HepG2 (cell line): ENCODE measurements around the gene U2AF2. TPM values are rescaled to one million over a fixed set of nuclear protein-coding genes. Genes with fewer than 3 reads are reported as not detected.
A peak's percentile ranks its signal among the peaks of the same experiment; 100 is the strongest.

ENCODE experiments used
- FOXC1 ChIP-seq: sonication (generic); formaldehyde crosslinking; IDR thresholded peaks from 2 replicates; pipeline ENCODE4 v1.8.0; 2022; ENCODE audit warnings: mild to moderate bottlenecking, missing genetic modification reagents, borderline replicate concordance
- FOXK1 ChIP-seq: sonication (generic); formaldehyde crosslinking; IDR thresholded peaks from 2 replicates; pipeline ENCODE4 v1.4.0; 2020; ENCODE audit warnings: low read depth, missing genetic modification reagents, borderline replicate concordance
- KDM3A ChIP-seq: IDR thresholded peaks from 2 replicates; pipeline ENCODE4 v1.6.1; 2018; ENCODE audit warnings: low read depth, missing compliant biosample characterization
- POGK ChIP-seq: sonication (generic); formaldehyde crosslinking; conservative IDR thresholded peaks from 2 replicates; pipeline ENCODE4 v1.8.0; 2022; ENCODE audit warnings: mild to moderate bottlenecking, moderate library complexity, missing genetic modification reagents
- RFXAP ChIP-seq: sonication (generic); formaldehyde crosslinking; IDR thresholded peaks from 2 replicates; pipeline ENCODE4 v1.4.0; 2020; ENCODE audit warnings: missing genetic modification reagents, borderline replicate concordance
- SIN3A ChIP-seq: IDR thresholded peaks from 2 replicates; pipeline ENCODE4 v1.6.1; 2011; ENCODE audit warnings: low read depth, mild to moderate bottlenecking, control low read depth, low read length, borderline replicate concordance
- SOX5 ChIP-seq: IDR thresholded peaks from 2 replicates; pipeline ENCODE4 v1.6.1; 2016; ENCODE audit warnings: borderline replicate concordance
- TMF1 ChIP-seq: sonication (generic); formaldehyde crosslinking; IDR thresholded peaks from 2 replicates; pipeline ENCODE4 v1.8.1; 2022; ENCODE audit warnings: low read depth, missing genetic modification reagents
- ZNF17 ChIP-seq: sonication (generic); formaldehyde crosslinking; IDR thresholded peaks from 2 replicates; pipeline ENCODE4 v1.5.0; 2020; ENCODE audit warnings: mild to moderate bottlenecking, missing genetic modification reagents
- ZNF224 ChIP-seq: sonication (generic); formaldehyde crosslinking; IDR thresholded peaks from 2 replicates; pipeline ENCODE4 v1.5.0; 2020; ENCODE audit warnings: mild to moderate bottlenecking, missing genetic modification reagents
- ZNF24 ChIP-seq: fragments of 450-650 bp; IDR thresholded peaks from 2 replicates; pipeline ENCODE4 v1.6.1; 2017; ENCODE audit warnings: antibody characterized with exemption, mild to moderate bottlenecking
- ZNF678 ChIP-seq: sonication (generic); formaldehyde crosslinking; IDR thresholded peaks from 2 replicates; pipeline ENCODE4 v1.4.0; 2020; ENCODE audit warnings: mild to moderate bottlenecking, missing genetic modification reagents
- ZNF768 ChIP-seq: sonication (generic); formaldehyde crosslinking; IDR thresholded peaks from 2 replicates; pipeline ENCODE4 v1.4.0; 2020; ENCODE audit warnings: missing genetic modification reagents
- polyA plus RNA-seq, 8 experiments: library from polyadenylated mRNA; depleted of rRNA in 3 of 8; stranded (reverse) in 7 of 8; unstranded in 1 of 8; fragments of >200 nt; fragmentation: Illumina TruSeq in 4 of 8; extraction: Trizol in 4 of 8; gene quantifications; 2 replicates each; pipeline versions ENCODE4 v1.2.1 to v1.2.3, GENCODE V29; 2011 to 2016; ENCODE audit warnings: low read depth in 4 of 8, missing spikeins in 1 of 8, mixed read lengths in 1 of 8; ENCODE audit not compliant: insufficient read depth in 1 of 8
- total RNA-seq, 5 experiments: library from RNA; depleted of rRNA; stranded (reverse); fragments of >200 nt; fragmentation: Illumina TruSeq; extraction: Trizol; gene quantifications; 2 replicates each; pipeline ENCODE4 v1.2.3, GENCODE V29; 2016; ENCODE audit warnings: low read depth in 1 of 5
- TF ChIP-seq, protein P1 (sequence below), 2 experiments: sonication (generic) in 1 of 2; formaldehyde crosslinking in 1 of 2; IDR thresholded peaks; 2 replicates each; pipeline versions ENCODE4 v1.4.0 to v1.6.1; 2016 to 2020; ENCODE audit warnings: borderline replicate concordance in 1 of 2, low read depth in 1 of 2, mild to moderate bottlenecking in 1 of 2, missing genetic modification reagents in 1 of 2
- TF ChIP-seq, protein P2 (sequence below): sonication (generic); formaldehyde crosslinking; IDR thresholded peaks from 2 replicates; pipeline ENCODE4 v1.4.0; 2020; ENCODE audit warnings: missing genetic modification reagents, mild to moderate bottlenecking, borderline replicate concordance
- TF ChIP-seq, protein P3 (sequence below): sonication (generic); formaldehyde crosslinking; IDR thresholded peaks from 2 replicates; pipeline ENCODE4; 2020; ENCODE audit warnings: missing genetic modification reagents, mild to moderate bottlenecking, borderline replicate concordance

The U2AF2 gene
- total and polyA plus RNA-seq, 2 of the 13 experiments (the other 11 are each of a cell fraction or from before 2014, with no cell fraction given) = 84.3 to 124 TPM

GRCh38 chr19:55653651-55654322, 1.0 kb upstream of the U2AF2 start (continued):
- TF ChIP-seq, protein P1, sequence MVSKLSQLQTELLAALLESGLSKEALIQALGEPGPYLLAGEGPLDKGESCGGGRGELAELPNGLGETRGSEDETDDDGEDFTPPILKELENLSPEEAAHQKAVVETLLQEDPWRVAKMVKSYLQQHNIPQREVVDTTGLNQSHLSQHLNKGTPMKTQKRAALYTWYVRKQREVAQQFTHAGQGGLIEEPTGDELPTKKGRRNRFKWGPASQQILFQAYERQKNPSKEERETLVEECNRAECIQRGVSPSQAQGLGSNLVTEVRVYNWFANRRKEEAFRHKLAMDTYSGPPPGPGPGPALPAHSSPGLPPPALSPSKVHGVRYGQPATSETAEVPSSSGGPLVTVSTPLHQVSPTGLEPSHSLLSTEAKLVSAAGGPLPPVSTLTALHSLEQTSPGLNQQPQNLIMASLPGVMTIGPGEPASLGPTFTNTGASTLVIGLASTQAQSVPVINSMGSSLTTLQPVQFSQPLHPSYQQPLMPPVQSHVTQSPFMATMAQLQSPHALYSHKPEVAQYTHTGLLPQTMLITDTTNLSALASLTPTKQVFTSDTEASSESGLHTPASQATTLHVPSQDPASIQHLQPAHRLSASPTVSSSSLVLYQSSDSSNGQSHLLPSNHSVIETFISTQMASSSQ (IDR thresholded peaks at IDR 0.05; ENCODE audit: low read depth) = no peak
- TF ChIP-seq, protein P1 (CRISPR knock-in tag; IDR thresholded peaks at IDR 0.05; ENCODE audit: borderline replicate concordance) = 0 out of 2 replicates have a peak, but pooled peaks have one; percentile 57
- TF ChIP-seq TMF1 (CRISPR knock-in tag) (0 out of 2 replicates have a peak, but pooled peaks have one; percentile 39), KDM3A (CRISPR knock-in tag) (0 out of 2 replicates have a peak, but pooled peaks have one; percentile 44), ZNF17 (CRISPR knock-in tag) (no peak), FOXC1 (CRISPR knock-in tag) (peak; percentile 57; the same call in 1 of the 2 replicates), ZNF678 (CRISPR knock-in tag) (0 out of 2 replicates have a peak, but pooled peaks have one; percentile 54), POGK (CRISPR knock-in tag) (0 out of 2 replicates have a peak, but pooled peaks have one; percentile 64), ZNF224 (CRISPR knock-in tag) (no peak), ZNF768 (CRISPR knock-in tag) (peak; percentile 23), RFXAP (CRISPR knock-in tag) (peak; percentile 26; the same call in 1 of the 2 replicates), SOX5 (CRISPR knock-in tag) (no peak; the same call in 1 of the 2 replicates), FOXK1 (peak; percentile 68; the same call in 1 of the 2 replicates), ZNF24 (peak; percentile 39; the same call in 1 of the 2 replicates), SIN3A (peak; percentile 73; the same call in 1 of the 2 replicates)
- TF ChIP-seq, protein P2, sequence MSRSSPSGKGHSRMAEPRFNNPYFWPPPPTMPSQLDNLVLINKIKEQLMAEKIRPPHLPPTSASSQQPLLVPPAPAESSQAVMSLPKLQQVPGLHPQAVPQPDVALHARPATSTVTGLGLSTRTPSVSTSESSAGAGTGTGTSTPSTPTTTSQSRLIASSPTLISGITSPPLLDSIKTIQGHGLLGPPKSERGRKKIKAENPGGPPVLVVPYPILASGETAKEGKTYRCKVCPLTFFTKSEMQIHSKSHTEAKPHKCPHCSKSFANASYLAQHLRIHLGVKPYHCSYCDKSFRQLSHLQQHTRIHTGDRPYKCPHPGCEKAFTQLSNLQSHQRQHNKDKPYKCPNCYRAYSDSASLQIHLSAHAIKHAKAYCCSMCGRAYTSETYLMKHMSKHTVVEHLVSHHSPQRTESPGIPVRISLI (CRISPR knock-in tag) = peak; percentile 56; the same call in 1 of the 2 replicates
- TF ChIP-seq, protein P3, sequence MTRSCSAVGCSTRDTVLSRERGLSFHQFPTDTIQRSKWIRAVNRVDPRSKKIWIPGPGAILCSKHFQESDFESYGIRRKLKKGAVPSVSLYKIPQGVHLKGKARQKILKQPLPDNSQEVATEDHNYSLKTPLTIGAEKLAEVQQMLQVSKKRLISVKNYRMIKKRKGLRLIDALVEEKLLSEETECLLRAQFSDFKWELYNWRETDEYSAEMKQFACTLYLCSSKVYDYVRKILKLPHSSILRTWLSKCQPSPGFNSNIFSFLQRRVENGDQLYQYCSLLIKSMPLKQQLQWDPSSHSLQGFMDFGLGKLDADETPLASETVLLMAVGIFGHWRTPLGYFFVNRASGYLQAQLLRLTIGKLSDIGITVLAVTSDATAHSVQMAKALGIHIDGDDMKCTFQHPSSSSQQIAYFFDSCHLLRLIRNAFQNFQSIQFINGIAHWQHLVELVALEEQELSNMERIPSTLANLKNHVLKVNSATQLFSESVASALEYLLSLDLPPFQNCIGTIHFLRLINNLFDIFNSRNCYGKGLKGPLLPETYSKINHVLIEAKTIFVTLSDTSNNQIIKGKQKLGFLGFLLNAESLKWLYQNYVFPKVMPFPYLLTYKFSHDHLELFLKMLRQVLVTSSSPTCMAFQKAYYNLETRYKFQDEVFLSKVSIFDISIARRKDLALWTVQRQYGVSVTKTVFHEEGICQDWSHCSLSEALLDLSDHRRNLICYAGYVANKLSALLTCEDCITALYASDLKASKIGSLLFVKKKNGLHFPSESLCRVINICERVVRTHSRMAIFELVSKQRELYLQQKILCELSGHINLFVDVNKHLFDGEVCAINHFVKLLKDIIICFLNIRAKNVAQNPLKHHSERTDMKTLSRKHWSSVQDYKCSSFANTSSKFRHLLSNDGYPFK (CRISPR knock-in tag) = peak; percentile 75; the same call in 1 of the 2 replicates
